Mucosa of rectum (tissue), 2 donors: ENCODE data around the gene DPF3.

Experiments used
- H3K27ac ChIP-seq, 2 donors: one replicate each; pipeline ENCODE4 v1.7.0; 2013; ENCODE audit warnings: inconsistent platforms in 2 of 2, low read depth in 2 of 2, low read length in 2 of 2
- H3K27me3 ChIP-seq, 2 donors: one replicate each; pipeline ENCODE4 v1.7.0; 2013; ENCODE audit warnings: low read length in 2 of 2; ENCODE audit not compliant: control insufficient read depth in 2 of 2, insufficient read depth in 2 of 2
- H3K36me3 ChIP-seq, 2 donors: one replicate each; pipeline ENCODE4 v1.7.0; 2013; ENCODE audit warnings: low read length in 2 of 2; ENCODE audit not compliant: control insufficient read depth in 2 of 2, insufficient read depth in 2 of 2
- H3K4me1 ChIP-seq, 2 donors: one replicate each; pipeline ENCODE4 v1.7.0; 2013; ENCODE audit warnings: low read length in 2 of 2, mild to moderate bottlenecking in 1 of 2; ENCODE audit not compliant: control insufficient read depth in 2 of 2, insufficient read depth in 2 of 2
- H3K4me3 ChIP-seq, 2 donors: one replicate each; pipeline ENCODE4 v1.7.0; 2013; ENCODE audit warnings: low read length in 2 of 2
- H3K9ac ChIP-seq, 2 donors: one replicate each; pipeline ENCODE4 v1.7.0; 2013; ENCODE audit warnings: low read length in 2 of 2, low read depth in 1 of 2, mild to moderate bottlenecking in 1 of 2
- H3K9me3 ChIP-seq, 2 donors: one replicate each; pipeline ENCODE4 v1.7.0; 2013; ENCODE audit warnings: low read length in 2 of 2; ENCODE audit not compliant: control insufficient read depth in 2 of 2
- donor health status: healthy.
- donor health status: Normal muscosa, but diverticular disease.

Gene DPF3

DNA sequence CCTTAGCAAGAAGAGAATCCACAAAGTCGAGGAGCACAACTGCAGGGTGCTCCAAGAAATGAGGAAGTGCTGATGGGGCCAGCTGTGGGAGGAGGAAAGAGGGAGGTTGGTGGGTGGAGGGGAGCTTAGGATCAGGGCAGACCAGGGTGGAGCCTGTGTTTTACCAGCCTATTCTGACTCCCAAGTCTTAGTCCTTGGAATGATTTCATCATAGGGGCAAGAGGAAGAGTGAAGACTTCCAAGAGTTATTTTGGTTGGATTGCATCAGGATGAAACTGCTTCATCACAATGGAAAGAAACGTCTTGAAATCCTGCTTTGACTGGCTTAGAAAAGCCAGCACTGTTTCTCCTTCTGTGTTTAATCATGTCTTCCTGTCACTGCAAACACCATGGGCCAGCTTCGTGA, 194.0 kb downstream of the DPF3 start:
- no peaks in the 10 kb centered on the region for H3K27me3 ChIP-seq
- no peak overlapping the region for H3K4me3 ChIP-seq
- no peaks in the 10 kb centered on the region for H3K4me1 ChIP-seq
- no peaks in the 10 kb centered on the region for H3K36me3 ChIP-seq
- H3K9me3 ChIP-seq, result no peaks in the 10 kb centered on the region
- no peak overlapping the region for H3K27ac ChIP-seq
- H3K9ac ChIP-seq, result no peak overlapping the region

DNA sequence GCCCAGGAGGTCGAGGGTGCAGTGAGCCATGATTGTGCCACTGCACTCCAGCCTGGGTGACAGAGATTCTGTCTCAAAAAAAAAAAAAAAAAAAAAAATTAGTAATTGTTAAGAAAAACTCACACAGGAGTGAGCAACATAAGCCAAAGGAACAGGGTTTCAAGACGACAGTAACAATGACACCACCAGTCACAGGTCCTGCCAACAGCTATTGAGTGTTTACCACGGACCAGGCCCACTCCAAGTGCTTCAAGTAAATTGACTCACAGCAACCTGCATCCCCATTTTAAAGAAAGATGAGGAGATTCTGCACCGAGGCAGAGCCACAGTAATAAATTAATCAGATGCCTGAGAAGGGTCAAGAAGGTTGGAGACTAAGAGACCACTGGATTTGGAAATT, 194.5 kb downstream of the DPF3 start:
- Histone ChIP-seq H3K27ac (no peak overlapping the region), H3K9ac (no peak overlapping the region), H3K36me3 (no peaks in the 10 kb centered on the region), H3K9me3 (no peaks in the 10 kb centered on the region), H3K27me3 (no peaks in the 10 kb centered on the region), H3K4me1 (no peaks in the 10 kb centered on the region), H3K4me3 (no peak overlapping the region)

DNA sequence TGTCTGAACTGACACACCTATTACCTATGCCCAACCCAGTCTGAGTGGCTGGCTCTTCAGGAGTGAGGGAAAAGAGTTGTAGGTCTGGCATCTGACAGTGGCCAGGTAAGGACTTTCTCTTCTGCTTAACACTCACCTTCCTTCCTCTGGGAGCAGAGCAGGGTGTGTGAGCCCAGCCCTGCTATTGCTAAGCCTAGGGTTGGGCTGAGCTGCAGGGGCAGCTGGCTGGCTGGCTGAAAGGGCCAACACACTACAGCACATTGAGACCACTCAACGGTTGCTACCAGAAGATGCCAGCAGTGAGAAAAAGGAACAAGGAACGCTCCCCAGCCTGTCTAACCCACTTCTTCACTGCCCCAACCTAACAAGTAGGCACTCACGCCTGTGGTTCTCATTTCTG, 201.2 kb downstream of the DPF3 start:
- Histone ChIP-seq H3K36me3 (peaks cover 5 to 12% of the 10 kb centered on the region in 2 donors), H3K4me1 (no peaks in the 10 kb centered on the region), H3K27ac (no peak overlapping the region), H3K9ac (no peak overlapping the region), H3K9me3 (no peaks in the 10 kb centered on the region), H3K4me3 (no peak overlapping the region), H3K27me3 (no peaks in the 10 kb centered on the region)

DNA sequence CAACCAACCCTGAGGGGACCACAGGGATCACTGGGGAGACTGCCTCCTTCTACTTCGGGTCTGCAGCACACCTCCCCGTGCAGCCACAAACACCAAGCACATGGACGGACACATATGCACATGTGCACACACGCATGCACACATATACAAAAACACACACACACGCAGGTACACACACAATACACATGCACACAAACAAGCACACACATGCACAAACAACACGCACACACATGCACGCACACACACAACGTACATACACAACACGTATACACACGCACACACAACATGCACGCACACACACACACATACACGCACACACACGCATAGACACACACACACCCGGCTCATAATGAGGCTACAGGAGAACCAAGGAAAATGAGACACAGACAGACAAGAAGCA, 203.6 kb downstream of the DPF3 start:
- Histone ChIP-seq H3K36me3 (peaks cover 5 to 13% of the 10 kb centered on the region in 2 donors), H3K9me3 (no peaks in the 10 kb centered on the region), H3K27ac (no peak overlapping the region), H3K4me3 (no peak overlapping the region), H3K27me3 (no peaks in the 10 kb centered on the region), H3K4me1 (no peaks in the 10 kb centered on the region), H3K9ac (no peak overlapping the region)

DNA sequence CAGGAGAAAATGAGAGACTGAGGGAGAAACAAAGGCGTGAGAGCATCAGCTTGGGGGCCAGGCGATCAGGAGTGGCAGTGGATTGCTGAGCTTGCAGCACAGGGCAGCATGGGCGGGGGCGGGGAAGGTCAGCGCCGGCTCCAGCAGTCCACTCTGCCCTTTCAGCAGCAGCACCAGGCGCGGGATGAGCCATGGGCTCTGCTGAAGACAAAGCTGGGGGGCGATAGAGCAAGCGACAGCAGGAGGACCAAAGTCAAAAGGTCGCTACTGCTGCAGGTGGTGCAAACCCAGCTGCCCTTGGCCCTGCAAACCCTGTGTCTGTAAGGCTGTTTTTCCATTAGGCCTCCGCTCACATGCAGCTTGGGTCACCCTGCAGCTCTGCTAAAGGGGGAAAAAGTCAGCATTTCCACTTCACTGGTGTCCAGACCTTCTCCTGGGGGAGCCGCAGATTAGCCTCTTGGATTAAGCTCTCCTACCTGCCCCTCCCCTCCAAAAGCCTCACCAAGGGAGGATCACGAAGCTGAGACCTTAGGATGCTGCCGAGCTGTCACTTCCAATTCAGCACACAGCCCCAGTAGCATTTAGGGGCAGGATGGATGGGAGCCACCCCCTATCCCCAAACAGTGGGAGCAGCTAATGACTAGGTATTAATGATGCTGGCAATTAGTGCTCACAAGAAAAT, 204.8 kb downstream of the DPF3 start:
- Histone ChIP-seq H3K9me3 (no peaks in the 10 kb centered on the region), H3K9ac (no peak overlapping the region), H3K27ac (no peak overlapping the region), H3K4me3 (no peak overlapping the region), H3K27me3 (no peaks in the 10 kb centered on the region), H3K36me3 (peaks cover 5 to 13% of the 10 kb centered on the region in 2 donors), H3K4me1 (no peaks in the 10 kb centered on the region)

DNA sequence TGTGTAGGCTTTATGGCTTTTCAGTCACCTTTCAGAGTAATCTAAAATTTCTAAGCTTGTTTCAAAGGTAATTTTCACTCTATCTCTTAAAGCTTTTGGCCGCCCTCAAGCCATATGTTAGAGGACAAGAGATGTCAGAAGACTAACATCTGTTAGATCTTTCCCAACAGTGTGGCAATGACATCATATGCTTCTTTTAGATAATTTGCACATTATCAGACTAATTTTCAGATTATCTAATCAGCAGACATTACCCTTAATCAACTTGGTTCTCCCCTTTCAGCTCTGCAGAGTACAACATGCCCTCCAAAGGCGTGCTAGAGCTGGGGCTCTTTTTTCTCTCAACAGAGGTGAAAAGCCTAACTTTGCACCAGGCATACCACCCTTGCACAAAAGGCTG, 207.1 kb downstream of the DPF3 start:
- Histone ChIP-seq H3K36me3 (peaks cover 7 to 9% of the 10 kb centered on the region in 2 donors), H3K9me3 (no peaks in the 10 kb centered on the region), H3K9ac (no peak overlapping the region), H3K27ac (no peak overlapping the region), H3K4me1 (no peaks in the 10 kb centered on the region), H3K27me3 (no peaks in the 10 kb centered on the region), H3K4me3 (no peak overlapping the region)

DNA sequence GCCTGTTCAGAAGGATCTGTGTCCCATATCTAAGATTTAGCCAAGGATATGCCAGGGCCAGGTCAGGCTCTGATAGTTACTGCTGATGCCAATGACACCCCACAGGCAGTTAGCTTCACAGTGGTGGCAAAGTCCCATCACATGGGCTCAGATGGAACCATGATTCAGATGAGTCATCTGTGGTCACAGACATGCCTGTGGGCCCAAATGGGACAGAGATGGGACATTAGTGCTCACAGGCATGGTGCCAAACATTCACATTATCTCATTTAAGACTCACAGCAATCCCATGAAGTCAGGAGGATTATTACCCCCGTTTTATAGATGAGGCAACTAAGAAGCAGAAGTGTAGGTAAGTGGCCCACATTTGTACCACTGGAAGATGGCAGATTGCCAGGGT, 207.8 kb downstream of the DPF3 start:
- H3K27me3 ChIP-seq, result no peaks in the 10 kb centered on the region
- H3K9me3 ChIP-seq, result no peaks in the 10 kb centered on the region
- H3K27ac ChIP-seq, result no peak overlapping the region
- no peaks in the 10 kb centered on the region for H3K4me1 ChIP-seq
- no peak overlapping the region for H3K4me3 ChIP-seq
- peaks cover 3 to 9% of the 10 kb centered on the region in 2 donors for H3K36me3 ChIP-seq
- H3K9ac ChIP-seq, result no peak overlapping the region

DNA sequence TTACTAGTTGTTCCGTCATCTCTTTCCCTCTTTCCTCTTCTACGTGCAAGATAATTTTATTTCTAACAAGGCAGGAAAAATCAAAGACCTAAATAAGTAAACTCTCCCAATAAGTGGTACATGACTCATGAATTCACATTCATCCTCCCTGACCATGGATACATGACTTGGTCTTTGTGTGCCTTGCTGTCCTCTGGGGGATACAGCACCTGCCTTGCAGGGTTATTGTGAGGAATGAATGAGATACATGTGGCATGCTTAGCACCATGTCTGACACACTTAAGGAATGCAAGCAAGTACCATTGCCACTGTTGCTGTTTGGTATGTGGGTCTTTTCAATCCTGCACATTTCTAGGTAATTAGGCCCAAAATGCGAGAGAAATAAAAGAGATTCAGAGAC, 208.4 kb downstream of the DPF3 start:
- no peak overlapping the region for H3K4me3 ChIP-seq
- H3K4me1 ChIP-seq, result no peaks in the 10 kb centered on the region
- peaks cover 2 to 8% of the 10 kb centered on the region in 2 donors for H3K36me3 ChIP-seq
- no peaks in the 10 kb centered on the region for H3K27me3 ChIP-seq
- H3K9me3 ChIP-seq, result no peaks in the 10 kb centered on the region
- H3K27ac ChIP-seq, result no peak overlapping the region
- H3K9ac ChIP-seq, result no peak overlapping the region

DNA sequence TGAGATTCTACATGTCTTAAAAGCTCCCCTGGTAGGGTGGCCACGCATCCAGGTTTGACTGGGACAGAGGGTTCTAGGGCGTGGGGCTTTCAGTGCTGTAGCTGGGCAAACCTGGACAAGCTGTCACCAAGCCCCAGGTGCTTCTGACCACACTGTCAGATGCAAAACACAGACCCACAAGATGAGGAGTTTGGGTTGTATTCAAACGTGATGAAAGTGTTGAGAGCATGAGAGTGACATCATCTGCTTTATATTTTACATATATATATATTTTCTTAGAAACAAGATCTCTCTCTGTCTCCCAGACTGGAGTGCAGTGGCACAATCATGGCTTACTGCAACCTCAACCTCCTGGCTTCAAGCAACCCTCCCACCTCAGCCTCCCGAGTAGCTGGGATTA, 210.1 kb downstream of the DPF3 start:
- no peaks in the 10 kb centered on the region for H3K4me1 ChIP-seq

DNA sequence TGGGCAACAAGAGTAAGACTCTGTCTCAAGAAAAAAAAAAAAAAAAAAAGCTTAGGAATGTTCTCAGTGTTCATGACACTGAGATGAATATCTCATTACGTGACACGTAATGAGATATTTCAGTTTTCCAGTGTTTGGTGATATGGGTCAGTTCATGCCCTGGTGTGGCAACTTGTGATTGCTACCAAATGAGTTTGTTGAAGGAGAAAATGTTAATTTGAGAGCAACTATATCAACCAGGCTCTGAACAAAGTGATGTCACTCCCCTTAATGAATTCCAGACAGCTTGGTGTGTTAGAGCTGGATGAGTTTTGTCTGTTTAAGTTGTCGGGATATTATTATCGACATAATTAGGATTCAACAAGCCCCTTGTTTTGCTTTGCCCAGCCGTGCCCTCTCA, 211.7 kb downstream of the DPF3 start:
- Histone ChIP-seq H3K4me1 (no peaks in the 10 kb centered on the region), H3K27ac (no peak overlapping the region), H3K9me3 (no peaks in the 10 kb centered on the region), H3K4me3 (no peak overlapping the region), H3K27me3 (no peaks in the 10 kb centered on the region), H3K9ac (no peak overlapping the region), H3K36me3 (peaks cover 2 to 4% of the 10 kb centered on the region in 2 donors)

More for the DNA sequence above, 210.1 kb downstream of the DPF3 start:
- Histone ChIP-seq H3K27ac (no peak overlapping the region), H3K9me3 (no peaks in the 10 kb centered on the region), H3K4me3 (no peak overlapping the region), H3K36me3 (peaks cover 2 to 4% of the 10 kb centered on the region in 2 donors), H3K9ac (no peak overlapping the region), H3K27me3 (no peaks in the 10 kb centered on the region)
